C4-2B (cell line): Measurements from ENCODE around the gene RPS14.
A peak's percentile ranks its signal among the peaks of the same experiment; 100 is the strongest.
"Not testable (repeated sequence)": the region's sequence is repeated elsewhere in the genome, so short reads cannot be mapped to it uniquely, and the experiment has no call there.

Experiments
- H3K27ac ChIP-seq: fragments of 450-650 bp; 2 replicates; pipeline ENCODE4 v1.5.1; 2017
- CTCF ChIP-seq: fragments of 450-650 bp; conservative IDR thresholded peaks from 2 replicates; pipeline ENCODE4 v1.5.1; 2017; ENCODE audit warnings: mild to moderate bottlenecking
- ZFX ChIP-seq: fragments of 450-650 bp; IDR thresholded peaks from 2 replicates; pipeline ENCODE4 v1.6.1; 2017

The RPS14 gene

DNA sequence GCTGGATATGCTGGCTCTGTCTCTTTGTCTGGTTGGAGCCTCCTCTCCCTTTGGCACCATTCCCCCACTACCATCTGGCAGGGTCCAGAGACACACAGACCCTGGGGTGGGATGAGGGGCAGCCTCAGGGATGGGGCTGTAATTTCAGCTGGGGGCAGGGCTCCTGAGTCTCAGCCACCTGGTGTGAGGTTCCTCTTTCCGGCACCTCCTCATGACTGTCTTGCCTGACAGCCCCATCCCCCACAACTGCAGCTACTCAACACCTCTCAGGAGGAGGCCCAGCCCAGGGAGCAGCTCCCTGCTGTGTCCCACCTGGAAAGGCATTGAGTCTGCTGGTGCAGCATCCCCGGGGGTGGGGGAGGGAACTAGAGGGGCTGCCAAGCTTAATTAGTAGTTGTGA, 11.7 kb upstream of the RPS14 start:
- H3K27ac ChIP-seq: no peak overlapping the region

DNA sequence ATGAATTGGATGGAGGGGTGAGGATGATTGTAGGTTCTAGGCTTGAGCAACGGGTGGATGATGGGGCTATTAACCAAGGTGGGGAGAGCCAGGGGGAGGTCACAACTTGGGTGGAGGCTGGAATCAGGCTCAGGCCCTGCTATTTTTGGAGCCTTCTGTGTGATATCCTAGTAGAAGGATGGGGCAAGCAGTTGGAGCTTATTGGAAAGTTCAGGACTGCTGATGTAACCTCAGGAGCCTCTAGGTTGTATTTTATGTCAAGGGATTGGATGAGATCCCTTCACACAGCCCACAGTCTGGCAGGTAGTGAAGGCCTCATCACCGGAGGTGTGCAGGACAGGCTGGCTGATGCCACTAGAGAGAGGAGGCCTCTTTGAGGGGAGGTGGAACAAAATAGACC, 11.2 kb upstream of the RPS14 start:
- TF ChIP-seq ZFX: no peak
- TF ChIP-seq CTCF: no peak
- H3K27ac ChIP-seq: no peak overlapping the region

More for the DNA sequence above, 11.7 kb upstream of the RPS14 start:
- TF ChIP-seq CTCF (no peak), ZFX (no peak)

- H3K27ac ChIP-seq: peak overlapping the region; percentile 13
Measured at GRCh38 chr5:150458802-150459557, 9.4 kb upstream of the RPS14 start.

DNA sequence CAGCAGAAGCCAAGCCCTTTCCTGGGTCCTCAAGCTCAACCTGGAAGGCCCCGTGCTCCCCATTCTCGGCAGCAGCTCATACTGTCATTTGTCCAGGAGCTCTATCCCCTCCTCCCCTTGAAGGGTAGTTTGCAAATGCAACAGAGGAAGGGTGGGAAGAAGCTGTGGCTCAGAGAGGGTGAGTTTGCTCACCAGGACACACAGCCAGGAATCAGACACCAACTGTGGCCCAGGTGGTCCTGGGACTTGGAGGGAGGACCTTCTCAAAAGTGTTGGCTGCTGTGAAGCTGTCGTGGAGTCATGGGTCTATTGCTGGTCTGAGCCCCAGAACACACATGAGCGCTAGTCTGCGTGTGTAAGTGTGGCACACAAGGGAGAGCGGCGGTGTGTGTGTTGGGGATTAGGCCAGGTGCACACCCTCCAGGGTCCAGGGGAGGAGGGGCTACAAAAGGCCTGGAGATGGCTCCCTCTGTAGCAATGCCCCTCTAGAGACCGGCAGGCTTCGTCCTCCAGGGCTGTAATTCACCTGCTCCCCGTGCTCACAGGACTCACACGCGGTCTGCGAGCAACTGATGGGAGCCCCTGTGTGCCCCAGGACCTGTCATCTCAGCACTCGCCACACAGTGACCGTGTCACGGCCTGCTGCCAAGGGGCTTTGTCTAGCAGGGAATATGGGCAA, 8.2 kb upstream of the RPS14 start:
- H3K27ac ChIP-seq: no peak overlapping the region
- TF ChIP-seq CTCF: no peak
- TF ChIP-seq ZFX: no peak

More at GRCh38 chr5:150458802-150459557, 9.4 kb upstream of the RPS14 start:
- no peak for TF ChIP-seq ZFX
- peak; percentile 89 for TF ChIP-seq CTCF

- H3K27ac ChIP-seq: no peak overlapping the region
- TF ChIP-seq CTCF (no peak), ZFX (no peak)
Measured at GRCh38 chr5:150457121-150457520, 7.6 kb upstream of the RPS14 start.

GRCh38 chr5:150454492-150455229, 5.1 kb upstream of the RPS14 start:
- no peak overlapping the region for H3K27ac ChIP-seq
- no peak for TF ChIP-seq CTCF
- TF ChIP-seq ZFX: no peak

- not testable (repeated sequence) for H3K27ac ChIP-seq
Measured at GRCh38 chr5:150454027-150454426, 4.5 kb upstream of the RPS14 start.
